MCF 10A (cell line): ENCODE results near the gene TBX5. TPM values are rescaled to one million over a fixed set of nuclear protein-coding genes. Genes with fewer than 3 reads are reported as not detected.

Experiments
- BruUV-seq: library from RNA; stranded (reverse); fragments of 400-500 nt; replicated peaks from 2 replicates; lab custom pipeline; 2021; lab: Mats Ljungman, UMichigan
- CTCF ChIA-PET: fragments of 300-600 bp; sonication (Branson Sonifier 250); formaldehyde crosslinking; extraction: SDS; loops from one replicate; lab custom pipeline; 2021; ENCODE audit warnings: antibody characterized with exemption, inconsistent platforms; lab: Yijun Ruan, JAX
- POLR2A ChIA-PET: fragments of 300-600, 350-650 bp; sonication (Branson Sonifier 250); formaldehyde crosslinking; extraction: SDS; loops from one replicate; lab custom pipeline; 2020; ENCODE audit warnings: antibody characterized with exemption, inconsistent platforms; lab: Yijun Ruan, JAX
- DNase-seq: peaks from one replicate; pipeline ENCODE4 v3.0.0-alpha.2; 2018; ENCODE audit not compliant: unreplicated experiment
- H3K27ac Mint-ChIP-seq: one replicate; pipeline ENCODE4 v1.8.0; 2022; ENCODE audit warnings: mild to moderate bottlenecking, low read depth, mixed read lengths; ENCODE audit not compliant: unreplicated experiment
- H3K27me3 Mint-ChIP-seq: one replicate; pipeline ENCODE4 v1.8.0; 2022; ENCODE audit warnings: mixed read lengths; ENCODE audit not compliant: insufficient read depth, unreplicated experiment
- H3K36me3 Mint-ChIP-seq: one replicate; pipeline ENCODE4 v1.8.0; 2022; ENCODE audit warnings: mild to moderate bottlenecking, moderate library complexity, mixed read lengths; ENCODE audit not compliant: insufficient read depth, unreplicated experiment
- H3K4me1 Mint-ChIP-seq: one replicate; pipeline ENCODE4 v1.8.0; 2022; ENCODE audit warnings: mixed read lengths; ENCODE audit not compliant: insufficient read depth, unreplicated experiment
- H3K4me3 Mint-ChIP-seq: one replicate; pipeline ENCODE4 v1.8.0; 2022; ENCODE audit warnings: mild to moderate bottlenecking, moderate library complexity, mixed read lengths; ENCODE audit not compliant: unreplicated experiment
- H3K9me3 Mint-ChIP-seq: one replicate; pipeline ENCODE4 v1.8.0; 2022; ENCODE audit warnings: mixed read lengths; ENCODE audit not compliant: unreplicated experiment
- CTCF ChIP-seq: fragments of 200-600 bp; IDR thresholded peaks from one replicate; pipeline ENCODE4 v1.8.0; 2022; ENCODE audit warnings: antibody characterized with exemption, mild to moderate bottlenecking; ENCODE audit not compliant: unreplicated experiment
- intact Hi-C: fragments of 100-400 bp; cut with micrococcal nuclease; formaldehyde crosslinking; loops from 2 replicates; pipeline ENCODE4 v1.14.1; 2022
- total RNA-seq: library from RNA; stranded (reverse); gene quantifications from 2 replicates; pipeline ENCODE4 v1.2.3, GENCODE V29; 2022

The TBX5 gene
- total RNA-seq, 1 experiment from 2014 or later = not detected

- H3K9me3 Mint-ChIP-seq = no peaks in the 10 kb centered on the region
- DNase-seq = no peak
- POLR2A ChIA-PET = no interaction called here
- CTCF ChIA-PET = interaction anchor here (1.0 kb wide), 1 partner anchor 424 kb away, joined by 3 read pairs; no protein-coding TSS in a partner anchor
- H3K4me3 Mint-ChIP-seq = no peak overlapping the region
- no peaks in the 10 kb centered on the region for H3K4me1 Mint-ChIP-seq
- intact Hi-C loops = no loop called here
- no peak overlapping the region for H3K27ac Mint-ChIP-seq
- H3K36me3 Mint-ChIP-seq = no peaks in the 10 kb centered on the region
- H3K27me3 Mint-ChIP-seq = peaks cover 35% of the 10 kb centered on the region
- TF ChIP-seq CTCF = no peak
- no TSS peak for BruUV-seq
These were observed 1.6 kb downstream of the TBX5 start for GRCh38 chr12:114404083-114404925.

- Mint-ChIP-seq H3K27me3 (peaks cover 38% of the 10 kb centered on the region), H3K4me1 (no peaks in the 10 kb centered on the region), H3K27ac (no peak overlapping the region), H3K9me3 (no peaks in the 10 kb centered on the region), H3K4me3 (no peak overlapping the region), H3K36me3 (no peaks in the 10 kb centered on the region)
- TF ChIP-seq CTCF = no peak
- CTCF ChIA-PET = no interaction called here
- POLR2A ChIA-PET = no interaction called here
- no peak for DNase-seq
- intact Hi-C loops = no loop called here
- BruUV-seq = no TSS peak
These were observed 2.3 kb downstream of the TBX5 start for GRCh38 chr12:114403690-114404066.

- Mint-ChIP-seq H3K4me3 (no peak overlapping the region), H3K9me3 (peaks cover 4% of the 10 kb centered on the region), H3K4me1 (no peaks in the 10 kb centered on the region), H3K36me3 (no peaks in the 10 kb centered on the region), H3K27me3 (peaks cover 43% of the 10 kb centered on the region), H3K27ac (no peak overlapping the region)
- ChIA-PET POLR2A (no interaction called here), CTCF (interaction anchor here (0.5 kb wide), 1 partner anchor 422 kb away, joined by 3 read pairs; no protein-coding TSS in a partner anchor)
- intact Hi-C loops = no loop called here
- BruUV-seq = no TSS peak
- DNase-seq = no peak
- TF ChIP-seq CTCF = no peak
These were observed 2.8 kb downstream of the TBX5 start for GRCh38 chr12:114403011-114403689.

GRCh38 chr12:114402084-114402717 is 3.7 kb downstream of the TBX5 start:
- no peak overlapping the region for H3K4me3 Mint-ChIP-seq
- TF ChIP-seq CTCF = no peak
- peaks cover 52% of the 10 kb centered on the region for H3K27me3 Mint-ChIP-seq
- no peak overlapping the region for H3K27ac Mint-ChIP-seq
- no peak for DNase-seq
- CTCF ChIA-PET = interaction anchor here (0.5 kb wide), 1 partner anchor 421 kb away, joined by 3 read pairs; no protein-coding TSS in a partner anchor
- H3K9me3 Mint-ChIP-seq = peaks cover 7% of the 10 kb centered on the region
- no peaks in the 10 kb centered on the region for H3K36me3 Mint-ChIP-seq
- BruUV-seq = no TSS peak
- H3K4me1 Mint-ChIP-seq = no peaks in the 10 kb centered on the region
- POLR2A ChIA-PET = no interaction called here
- intact Hi-C loops = no loop called here
